MV-4-11 (cell line): ENCODE data around the gene RETREG1.
"Not testable (repeated sequence)": the region's sequence is repeated elsewhere in the genome, so short reads cannot be mapped to it uniquely, and the experiment has no call there.

ENCODE experiments used
- DNase-seq: peaks from one replicate; lab custom pipeline; 2025; lab: John Stamatoyannopoulos, UW

Gene RETREG1, protein sequence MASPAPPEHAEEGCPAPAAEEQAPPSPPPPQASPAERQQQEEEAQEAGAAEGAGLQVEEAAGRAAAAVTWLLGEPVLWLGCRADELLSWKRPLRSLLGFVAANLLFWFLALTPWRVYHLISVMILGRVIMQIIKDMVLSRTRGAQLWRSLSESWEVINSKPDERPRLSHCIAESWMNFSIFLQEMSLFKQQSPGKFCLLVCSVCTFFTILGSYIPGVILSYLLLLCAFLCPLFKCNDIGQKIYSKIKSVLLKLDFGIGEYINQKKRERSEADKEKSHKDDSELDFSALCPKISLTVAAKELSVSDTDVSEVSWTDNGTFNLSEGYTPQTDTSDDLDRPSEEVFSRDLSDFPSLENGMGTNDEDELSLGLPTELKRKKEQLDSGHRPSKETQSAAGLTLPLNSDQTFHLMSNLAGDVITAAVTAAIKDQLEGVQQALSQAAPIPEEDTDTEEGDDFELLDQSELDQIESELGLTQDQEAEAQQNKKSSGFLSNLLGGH

DNA sequence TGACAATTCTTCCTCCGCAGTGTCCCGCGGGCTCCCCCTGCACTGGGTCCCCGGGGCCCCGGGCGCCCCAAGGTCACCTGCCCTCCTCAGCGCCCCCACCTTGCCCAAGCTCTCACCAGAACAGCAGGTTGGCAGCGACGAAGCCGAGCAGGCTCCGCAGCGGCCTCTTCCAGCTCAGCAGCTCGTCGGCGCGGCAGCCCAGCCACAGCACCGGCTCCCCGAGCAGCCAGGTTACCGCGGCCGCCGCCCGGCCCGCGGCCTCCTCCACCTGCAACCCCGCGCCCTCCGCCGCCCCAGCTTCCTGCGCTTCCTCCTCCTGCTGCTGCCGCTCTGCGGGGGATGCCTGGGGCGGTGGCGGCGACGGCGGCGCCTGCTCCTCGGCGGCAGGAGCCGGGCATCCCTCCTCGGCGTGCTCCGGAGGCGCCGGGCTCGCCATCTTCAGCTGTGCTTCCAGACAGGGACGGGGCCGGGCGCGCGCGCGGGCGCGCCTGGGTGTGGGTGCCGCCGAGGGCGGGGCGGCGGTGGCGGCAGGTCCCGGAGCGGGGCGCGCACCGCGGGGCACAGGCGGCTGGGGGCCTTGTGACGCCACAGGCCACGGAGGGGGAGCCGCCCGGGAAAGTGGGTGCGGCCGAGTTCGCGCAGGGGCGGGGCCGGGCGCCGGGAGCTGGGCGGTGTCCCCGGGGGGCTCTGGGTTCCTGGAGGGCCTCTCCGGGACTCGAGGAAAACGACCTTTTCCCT, at the start of gene RETREG1:
Gene RETREG1 (minus strand): TSS at position 462 of the 738 bp plus-strand sequence. CDS start 26 bp downstream, at position 436.
- no peak for DNase-seq

DNA sequence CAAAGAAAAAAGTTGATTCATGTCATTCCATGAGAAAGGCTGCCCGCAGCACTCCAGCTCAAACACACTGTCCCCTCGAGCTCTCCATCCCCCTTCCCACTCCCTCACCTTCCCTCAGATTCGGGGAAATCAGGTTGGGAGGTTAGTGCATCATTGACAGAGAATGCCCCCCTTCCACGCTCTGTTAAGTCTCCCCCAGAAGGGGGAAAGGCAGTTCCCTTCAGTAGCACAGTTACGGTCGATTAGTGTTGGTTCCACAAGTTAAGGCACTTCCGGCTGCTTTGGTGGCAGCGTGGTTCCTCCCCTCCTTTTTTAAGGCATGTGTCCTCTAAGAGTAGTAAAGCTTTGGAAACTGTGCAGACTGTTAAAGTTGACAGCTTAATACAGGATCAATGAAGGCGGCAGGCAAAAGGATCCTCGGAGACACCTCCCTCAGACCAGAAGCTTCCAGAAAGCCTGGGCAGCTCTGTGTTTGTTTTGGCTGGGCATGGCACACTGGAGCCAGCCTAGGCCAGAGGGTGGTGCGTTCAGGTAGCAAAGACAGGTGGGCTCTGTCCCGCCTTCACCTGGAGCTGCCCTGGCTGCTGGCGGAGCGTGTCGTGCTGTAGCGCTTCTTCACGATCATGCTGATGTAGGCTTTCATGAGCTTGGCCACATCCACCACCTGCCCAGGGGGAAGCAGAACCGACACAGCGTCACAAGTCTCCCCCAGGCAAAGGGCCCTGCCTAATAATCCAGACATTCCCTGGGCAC, 49.5 kb upstream of the RETREG1 start:
- no peak for DNase-seq

DNA sequence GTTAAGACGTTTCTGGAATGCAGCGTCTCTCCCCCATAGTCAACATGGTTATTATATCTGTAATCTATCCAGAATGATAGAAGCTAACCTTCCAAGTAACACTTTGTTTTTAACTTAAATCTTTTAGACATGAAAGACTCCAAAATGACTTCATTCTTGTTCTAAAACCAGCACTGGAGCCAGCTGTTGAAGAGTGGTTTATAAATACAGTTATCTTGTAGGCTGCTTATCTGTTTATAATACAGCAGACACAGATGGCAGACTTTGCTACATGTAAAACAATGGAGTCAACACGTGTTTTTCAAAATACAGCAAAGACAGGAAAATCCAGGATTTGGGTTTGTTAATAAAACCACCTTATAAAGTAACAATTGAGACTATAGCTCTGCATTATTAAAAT, 48.8 kb upstream of the RETREG1 start:
- no peak for DNase-seq

DNA sequence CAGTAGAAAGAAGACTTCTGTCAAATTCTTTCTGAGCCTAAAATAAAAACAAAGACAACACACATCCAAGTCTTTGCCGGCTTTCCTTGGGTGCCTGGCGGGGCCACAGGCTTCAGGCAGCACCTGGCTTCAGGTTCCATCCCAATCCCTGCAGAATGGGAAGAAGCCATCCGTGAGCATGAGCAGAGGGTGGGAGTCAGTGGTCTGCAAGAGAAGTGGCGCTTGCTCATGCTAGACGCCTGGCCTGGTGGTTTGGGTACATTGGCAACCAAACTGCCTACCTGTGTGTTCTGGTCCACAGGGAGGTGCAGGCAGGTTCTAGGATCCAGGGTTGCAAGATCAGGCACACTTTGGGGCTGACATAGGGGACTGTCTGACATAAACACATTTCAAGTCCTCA, 47.6 kb upstream of the RETREG1 start:
- DNase-seq: no peak

DNA sequence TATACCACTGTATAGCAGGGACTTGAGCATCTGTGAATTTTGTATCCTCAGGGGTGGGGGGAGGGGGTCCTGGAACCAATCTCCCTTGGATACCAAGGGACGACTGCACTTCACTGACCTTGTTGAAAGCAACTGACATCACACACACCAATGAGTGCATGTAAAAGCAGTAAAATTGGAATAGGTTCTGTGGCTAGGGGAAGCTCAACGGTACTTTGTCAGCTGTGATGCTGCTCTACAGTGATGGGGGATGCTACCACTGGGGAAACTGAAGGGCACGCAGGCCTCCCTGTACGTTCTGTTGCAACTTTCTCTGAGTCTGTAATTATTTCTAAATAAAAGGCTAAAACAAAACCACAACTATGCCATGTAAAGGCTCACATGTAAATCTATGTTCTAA, 47.0 kb upstream of the RETREG1 start:
- no peak for DNase-seq

DNA sequence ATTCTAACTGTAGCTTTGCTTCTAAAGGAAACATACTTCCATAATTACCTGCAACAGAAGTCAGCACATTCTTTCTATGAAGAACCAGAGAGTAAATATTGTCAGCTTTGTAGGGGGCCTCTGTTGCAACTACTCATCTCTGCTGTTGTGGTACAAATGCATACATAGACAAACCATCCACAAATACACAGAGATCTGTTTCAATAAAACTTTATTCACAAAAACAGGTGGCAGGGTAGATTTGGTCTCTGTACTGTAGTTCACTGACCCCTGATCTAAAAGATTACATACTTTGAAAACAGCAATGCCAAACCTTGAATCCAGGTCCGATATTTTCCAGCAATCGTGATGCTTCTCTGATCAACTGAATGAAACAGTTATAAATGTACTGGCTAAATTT, 44.9 kb upstream of the RETREG1 start:
- no peak for DNase-seq

DNA sequence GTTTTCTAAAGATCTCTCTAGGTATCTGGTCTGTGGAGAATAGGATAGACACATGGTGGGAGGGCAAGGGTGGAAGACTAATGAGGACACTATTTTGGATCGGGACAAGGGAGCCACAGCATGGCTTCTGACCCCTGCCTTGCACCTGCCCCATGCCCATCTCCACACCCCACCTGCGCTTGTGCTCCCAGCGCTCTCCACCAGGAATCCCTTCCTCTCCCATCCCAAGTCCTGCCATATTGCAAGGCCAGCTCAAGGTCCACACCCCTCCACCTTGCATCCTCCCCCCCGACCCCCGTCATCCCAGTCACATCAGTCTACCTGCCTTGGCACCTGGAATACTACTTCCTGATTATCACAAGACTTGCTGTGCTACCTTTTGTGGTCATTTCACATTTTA, 44.2 kb upstream of the RETREG1 start:
- DNase-seq: no peak

DNA sequence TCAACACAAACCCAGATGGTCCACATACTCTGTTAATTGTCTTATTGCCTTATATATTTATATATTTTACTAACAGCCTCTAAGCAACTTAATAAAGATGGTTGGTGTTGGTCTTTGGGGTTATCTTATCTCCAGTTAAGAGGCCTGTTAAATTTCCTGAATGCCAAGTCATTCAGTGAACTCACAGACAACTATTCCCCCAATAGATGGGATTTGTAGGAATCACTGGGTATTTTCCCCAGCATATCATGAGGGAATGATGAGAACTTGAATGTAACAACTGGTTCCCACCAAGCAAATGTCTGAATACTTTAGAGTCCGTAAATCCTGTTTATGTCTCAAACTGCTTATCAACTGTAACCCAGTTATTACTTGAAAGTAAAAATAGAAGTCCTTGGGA, 42.7 kb upstream of the RETREG1 start:
- DNase-seq: no peak

DNA sequence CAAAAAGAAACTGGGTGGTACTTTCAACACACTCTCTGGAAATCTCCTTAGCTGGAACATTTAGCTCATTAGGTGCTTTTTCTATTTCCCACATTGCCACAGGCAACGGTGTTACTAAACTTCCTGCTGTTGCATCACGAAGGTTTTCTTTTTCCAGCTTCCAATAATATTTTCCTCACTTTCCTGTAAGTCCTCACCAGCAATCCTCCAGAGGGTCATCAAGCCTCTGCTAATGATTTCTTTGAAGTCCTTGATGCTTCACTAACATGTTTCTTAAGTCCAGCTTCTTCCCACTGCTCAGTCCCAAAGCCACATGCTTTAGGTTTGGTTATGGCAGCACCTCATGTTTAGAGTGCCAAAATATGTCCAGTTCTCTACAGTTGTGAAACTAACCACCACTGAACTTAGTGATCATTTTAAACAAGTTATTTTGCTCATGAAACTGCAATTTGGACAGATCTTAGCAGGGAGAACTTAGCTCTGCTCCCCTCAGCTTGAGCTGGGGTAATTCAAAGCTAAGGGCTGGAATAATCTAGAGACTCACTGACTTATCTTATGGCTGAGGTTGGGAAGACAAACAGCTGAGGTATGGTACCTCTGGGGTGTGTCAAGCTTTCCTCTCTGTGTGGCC, 39.9 kb upstream of the RETREG1 start:
- DNase-seq: peak; percentile 14

DNA sequence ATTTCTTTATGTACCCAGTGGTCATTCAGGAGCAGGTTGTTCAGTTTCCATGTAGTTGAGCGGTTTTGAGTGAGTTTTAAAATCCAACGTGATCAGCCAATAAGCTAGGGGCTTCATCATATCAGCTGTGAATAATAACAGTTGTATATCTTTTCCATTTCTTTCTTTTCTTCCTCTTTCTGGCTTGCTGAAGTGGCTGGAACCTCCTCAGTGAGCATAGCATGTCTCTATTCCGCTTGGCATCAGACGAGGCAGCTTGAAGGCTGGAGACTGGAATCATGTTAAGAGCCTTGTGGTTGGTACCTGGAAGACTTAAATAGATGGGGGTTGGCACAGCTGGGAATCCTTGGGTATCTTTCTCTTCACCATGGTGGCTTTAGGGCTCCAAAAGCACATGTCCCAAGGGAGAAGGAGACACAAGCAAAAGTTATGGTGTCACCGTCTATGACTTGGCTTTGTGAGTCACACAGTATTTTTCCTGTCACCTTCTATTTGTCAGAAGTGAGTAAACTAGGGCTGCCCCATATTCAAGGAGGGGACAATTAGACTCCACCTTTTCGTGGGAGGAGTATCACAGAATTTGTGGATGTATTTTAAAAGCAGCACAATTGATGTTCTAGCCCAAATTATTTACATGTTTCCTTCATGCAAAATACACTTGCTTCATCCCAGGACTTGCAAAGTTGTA, 38.0 kb upstream of the RETREG1 start:
- DNase-seq: no peak

DNA sequence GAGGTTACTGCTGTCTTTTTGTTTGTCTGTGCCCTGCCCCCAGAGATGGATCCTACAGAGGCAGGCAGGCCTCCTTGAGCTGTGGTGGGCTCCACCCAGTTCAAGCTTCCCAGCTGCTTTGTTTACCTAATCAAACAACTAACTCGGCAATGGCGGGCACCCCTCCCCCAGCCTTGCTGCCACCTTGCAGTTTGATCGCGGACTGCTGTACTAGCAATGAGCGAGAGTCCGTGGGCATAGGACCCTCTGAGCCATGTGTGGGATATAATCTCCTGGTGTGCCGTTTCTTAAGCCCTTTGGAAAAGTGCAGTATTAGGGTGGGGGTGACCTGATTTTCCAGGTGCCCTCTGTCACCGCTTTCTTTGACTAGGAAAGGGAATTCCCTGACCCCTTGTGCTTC, 31.9 kb upstream of the RETREG1 start:
- DNase-seq: not testable (repeated sequence)

DNA sequence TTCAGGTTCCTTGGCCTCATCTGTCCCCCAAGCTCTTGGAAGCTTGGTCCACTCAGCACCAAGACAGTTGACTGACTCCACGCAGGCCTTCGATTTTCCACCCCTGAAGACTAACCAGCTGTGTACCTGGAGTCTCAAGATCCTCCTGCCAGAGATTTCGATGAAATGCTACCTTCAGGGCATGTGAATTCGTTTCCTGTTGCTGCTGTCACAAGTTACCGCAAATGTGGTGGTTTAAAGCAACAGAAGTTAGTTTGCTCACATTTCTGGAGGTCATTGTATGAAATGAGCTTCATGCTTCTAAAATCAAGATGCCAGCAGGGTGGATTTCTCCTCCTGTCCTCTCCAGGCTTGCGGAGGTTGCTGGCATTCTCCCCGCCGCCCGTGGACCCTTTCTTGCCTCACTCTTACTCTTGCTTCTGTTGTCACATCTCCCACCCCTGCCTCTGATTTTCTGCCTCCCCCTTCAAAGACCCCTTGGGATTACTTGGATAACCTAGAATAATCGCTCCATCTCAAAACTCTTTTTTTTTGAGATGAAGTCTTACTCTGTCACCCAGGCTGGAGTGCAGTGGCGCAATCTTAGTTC, 27.6 kb upstream of the RETREG1 start:
- no peak for DNase-seq

DNA sequence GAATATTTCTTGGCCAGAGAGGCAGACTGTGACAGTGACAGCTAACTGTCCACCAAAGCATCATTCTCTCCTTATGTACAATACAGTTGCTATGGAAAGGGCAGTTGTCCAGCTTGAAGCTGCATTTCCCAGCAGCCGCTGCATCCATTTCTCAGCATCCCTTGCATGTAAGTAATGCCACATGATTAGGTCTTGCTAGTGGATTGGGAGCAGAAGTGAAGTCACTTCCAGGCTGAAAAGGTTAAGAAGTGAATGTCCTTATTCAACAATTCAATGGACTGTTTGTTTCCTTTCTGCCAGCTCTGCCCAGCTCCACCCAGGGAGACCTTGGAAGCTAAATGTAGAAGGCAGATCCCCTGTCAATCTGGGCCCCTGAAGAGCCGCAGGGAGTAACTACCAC, 26.1 kb upstream of the RETREG1 start:
- DNase-seq: no peak

DNA sequence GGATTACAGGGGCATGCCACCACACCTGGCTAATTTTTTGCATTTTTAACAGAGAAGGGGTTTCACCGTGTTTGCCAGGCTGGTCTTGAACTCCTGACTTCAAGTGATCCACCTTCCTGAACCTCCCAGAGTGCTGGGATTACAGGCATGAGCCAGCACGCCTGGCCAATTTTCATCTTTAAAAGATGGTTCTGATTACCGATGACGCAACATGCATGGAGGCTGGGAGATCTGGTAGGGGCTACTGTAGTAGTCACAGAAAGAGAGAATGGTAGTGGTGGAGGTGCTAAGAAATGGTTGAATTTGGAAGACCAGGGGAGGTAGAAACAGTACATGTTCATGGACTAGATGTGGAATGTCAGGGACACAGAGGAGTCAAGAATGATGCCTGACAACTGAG, 22.4 kb upstream of the RETREG1 start:
- DNase-seq: no peak

DNA sequence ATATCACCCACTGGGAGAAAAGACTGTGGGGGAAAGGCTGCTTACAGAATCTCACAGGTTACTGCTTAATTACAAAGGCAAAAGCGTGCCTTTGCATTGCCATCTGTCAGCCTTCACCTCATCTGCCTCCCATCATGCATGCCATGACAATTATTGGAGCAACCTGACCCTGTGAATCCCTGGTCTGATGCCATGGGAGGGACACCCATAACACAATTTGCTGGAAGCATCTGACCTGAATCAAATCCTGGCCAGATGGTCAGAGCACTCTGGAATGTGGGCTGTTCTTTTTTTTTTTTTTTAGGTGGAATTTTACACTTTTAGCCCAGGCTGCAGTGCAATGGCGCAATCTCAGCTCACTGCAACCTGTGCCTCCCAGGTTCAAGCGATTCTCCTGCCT, 11.6 kb upstream of the RETREG1 start:
- DNase-seq: no peak

DNA sequence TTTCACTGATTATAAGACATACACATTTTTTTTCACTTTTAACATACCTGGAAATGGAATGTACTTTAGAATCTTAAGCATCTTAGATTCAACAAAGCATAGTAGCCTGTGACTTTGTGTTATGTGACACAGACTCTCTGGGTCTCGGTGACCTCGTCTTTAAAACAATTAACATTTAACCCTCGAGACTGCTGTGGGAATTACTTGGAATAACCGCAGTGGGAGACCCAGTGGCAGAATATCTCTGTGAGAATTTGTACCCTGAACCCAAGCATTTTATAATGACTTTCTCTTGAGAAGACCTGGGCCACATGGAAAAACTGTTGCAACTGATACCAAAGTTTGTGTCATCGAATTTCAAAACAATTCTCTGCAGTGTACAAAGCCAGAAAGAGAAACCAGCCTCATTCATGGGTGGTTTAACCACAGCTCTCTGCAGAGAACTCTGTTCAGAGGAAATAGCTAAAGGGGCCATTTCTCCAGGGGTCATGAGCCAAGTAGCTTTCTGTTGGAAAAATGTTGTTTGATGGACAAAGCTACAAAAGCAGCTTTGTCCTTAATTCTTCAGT, 10.0 kb upstream of the RETREG1 start:
- peak; percentile 97 for DNase-seq

DNA sequence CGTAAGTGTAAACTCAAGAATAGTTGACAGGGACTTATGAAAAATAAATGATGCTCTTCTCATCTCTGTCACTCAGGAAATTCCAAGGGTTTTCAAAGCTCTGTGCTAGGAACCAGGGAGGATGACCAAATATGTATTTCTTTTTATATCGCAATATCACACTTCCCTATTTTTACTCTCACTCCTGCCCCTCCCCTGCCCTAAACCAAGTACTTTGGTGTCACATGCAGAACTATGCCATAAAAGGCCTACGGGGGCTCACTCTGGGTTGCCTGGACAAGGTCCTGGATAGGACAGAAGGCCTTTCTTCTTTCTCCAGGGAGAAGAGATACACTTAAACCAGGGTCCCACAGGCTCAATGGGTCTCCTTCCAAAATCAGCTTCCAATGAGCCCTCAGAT, 8.3 kb upstream of the RETREG1 start:
- DNase-seq: peak; percentile 87

DNA sequence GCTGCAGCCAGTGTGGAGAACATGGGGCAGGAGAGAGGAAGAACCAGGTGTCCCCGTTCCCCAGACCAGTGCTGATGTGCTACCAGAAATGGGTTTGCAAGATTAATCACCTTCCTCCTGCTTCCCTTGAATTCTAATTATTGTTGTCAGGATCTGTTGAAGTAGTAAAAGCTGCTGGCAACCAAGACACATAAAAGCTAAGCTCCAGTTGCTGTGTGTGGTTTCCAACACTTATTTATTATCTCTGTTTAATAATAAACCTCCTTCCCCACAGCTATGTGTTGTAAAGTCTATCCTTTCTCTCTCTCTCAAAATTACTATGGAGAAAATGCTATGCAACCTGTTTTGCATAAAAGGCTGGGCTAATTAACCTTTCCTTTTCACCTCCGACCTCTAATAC, 2.3 kb upstream of the RETREG1 start:
- DNase-seq: no peak

DNA sequence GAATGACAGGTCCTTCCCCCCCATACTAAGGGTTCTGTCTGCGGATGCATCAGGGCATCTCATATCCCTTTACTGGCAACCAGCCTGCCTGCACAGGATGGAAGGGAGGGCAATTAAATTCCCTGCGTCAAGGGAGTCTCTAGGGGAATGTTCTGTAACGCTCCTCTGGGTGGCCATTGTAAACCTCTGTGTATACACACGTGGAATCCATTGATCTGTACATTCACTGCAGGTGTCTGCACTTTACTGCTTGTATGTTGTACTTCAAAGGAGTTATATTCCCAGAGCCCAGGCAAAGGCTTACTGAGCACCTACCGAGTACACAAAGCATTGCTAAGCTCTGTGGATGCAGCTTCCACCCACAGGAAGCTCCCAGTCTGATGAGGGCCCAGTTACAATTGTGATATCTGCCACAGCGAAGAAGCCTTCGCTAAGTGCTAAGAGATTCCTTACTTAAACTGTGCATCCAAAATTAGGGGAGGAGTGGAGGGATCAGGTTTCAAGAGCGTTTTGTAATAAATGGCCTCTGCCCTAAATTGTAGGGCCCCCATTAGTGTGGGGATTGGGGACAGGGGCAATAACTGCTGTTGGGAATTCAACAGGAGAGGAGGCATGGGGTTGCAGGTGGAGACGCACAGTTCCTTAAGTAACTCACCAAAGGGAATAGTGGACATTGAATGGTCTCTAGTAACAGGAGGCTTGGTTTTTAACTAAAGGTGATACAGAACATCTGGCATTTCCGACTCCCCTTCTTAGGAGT, 1.5 kb upstream of the RETREG1 start:
- DNase-seq: no peak
